ENCODE results near the gene MAP10.

Gene MAP10

GRCh38 chr1:232792949-232793348 lies 12.3 kb upstream of the MAP10 start:
- DNase-seq: no peak

GRCh38 chr1:232793944-232794343 lies 11.3 kb upstream of the MAP10 start:
- DNase-seq: no peak

DNA sequence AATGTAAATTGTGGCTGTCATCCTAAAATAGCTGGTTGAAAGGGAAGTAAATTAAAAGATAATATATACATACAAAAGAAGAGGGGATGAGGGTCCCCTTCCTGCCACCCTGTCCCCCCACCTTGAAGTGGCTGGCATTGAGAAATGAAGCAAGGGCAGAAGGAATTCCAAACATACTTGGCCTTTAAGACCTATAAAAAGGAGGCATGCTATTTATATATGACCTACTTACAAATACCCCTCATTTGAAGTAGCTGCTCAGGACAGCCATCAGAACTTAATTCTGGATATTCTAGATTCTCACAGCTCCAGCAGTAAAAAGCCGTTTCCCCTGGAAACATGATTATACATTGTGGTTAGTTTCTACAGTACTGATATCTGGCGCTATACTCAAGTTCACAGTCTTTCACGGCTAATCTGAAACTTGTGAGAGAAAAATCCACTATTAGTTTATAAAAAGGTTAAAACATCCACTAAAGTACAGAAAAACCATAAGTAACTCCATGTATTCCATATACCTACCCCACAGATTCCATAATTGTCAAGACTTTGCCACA lies 9.6 kb upstream of the MAP10 start:
- no peak for DNase-seq

DNA sequence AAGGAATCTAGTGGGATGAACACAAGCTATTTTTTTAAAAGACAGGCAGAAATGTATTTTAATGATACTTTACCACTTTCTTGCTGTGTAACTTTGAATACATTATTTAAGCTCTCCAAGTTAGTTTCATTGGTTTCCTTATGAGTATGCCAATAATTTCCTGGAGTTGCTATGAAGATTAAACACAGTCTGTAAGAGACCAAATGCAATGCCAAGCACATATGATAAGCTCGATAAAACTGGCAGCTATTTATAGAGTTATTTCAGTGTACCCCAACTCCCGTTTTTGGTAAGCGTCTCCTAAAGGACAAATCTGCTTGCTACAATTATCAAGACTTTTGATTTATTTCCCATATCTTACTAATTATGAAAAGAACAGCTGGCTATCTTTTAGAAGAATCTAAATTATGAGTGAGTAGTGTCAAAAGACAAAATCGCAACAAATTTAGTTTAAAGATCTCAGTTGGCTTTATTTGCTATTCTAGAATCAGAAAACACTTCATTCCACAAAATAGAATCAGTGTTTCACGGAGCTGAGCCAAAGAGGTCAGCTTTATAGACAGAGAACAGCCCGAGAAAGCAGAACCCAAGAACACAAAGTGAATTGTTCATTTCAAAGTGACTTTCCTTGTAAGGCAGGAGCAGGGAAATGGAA lies 7.2 kb upstream of the MAP10 start:
- DNase-seq: no peak

- DNase-seq: no peak
Measured at GRCh38 chr1:232798920-232799319, 6.3 kb upstream of the MAP10 start.

GRCh38 chr1:232806186-232806510 lies 932 bp downstream of the MAP10 start:
- no peak for DNase-seq

DNA sequence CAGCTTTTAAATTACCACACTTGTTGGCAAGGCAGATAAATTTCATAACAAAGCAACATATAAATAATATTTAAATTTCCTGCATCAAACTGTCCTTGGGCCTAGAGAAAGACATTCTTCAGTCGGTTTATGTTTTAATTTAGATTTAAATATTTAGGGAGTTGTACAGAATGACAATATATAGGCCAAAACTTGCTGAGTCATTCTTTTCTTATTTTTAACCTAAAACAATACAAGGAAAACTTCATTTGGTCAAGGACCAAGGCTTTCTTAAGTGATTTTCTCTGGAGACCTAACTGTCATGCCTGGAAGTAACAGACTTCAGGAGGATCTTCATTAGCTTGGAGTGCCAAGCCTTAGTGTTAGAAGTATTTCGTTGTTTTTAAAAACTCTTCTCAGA lies 5.6 kb downstream of the MAP10 start:
- DNase-seq: no peak

DNA sequence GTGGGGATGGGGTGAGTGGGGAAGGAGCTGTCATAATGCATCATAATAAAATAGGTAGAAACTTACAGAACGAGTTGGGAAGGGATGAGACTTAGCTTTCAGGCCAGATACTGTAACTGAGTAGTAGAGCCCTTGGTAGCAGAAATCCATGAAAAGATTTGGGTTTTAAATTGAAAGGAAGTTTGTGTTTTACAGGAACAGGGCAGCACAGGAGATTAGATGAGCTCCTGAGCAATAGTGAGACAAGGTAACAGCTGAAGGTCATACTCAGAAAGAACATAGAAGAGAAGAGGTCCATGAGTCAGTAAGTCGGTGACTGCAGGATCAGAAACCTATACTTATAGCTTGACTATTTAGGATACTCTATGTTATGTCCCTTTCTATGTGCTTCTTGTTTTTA lies 7.3 kb downstream of the MAP10 start:
- no peak for DNase-seq

- no peak for DNase-seq
Measured at GRCh38 chr1:232813097-232813496, 7.9 kb downstream of the MAP10 start.

GRCh38 chr1:232813760-232814159 lies 8.5 kb downstream of the MAP10 start:
- no peak for DNase-seq

DNA sequence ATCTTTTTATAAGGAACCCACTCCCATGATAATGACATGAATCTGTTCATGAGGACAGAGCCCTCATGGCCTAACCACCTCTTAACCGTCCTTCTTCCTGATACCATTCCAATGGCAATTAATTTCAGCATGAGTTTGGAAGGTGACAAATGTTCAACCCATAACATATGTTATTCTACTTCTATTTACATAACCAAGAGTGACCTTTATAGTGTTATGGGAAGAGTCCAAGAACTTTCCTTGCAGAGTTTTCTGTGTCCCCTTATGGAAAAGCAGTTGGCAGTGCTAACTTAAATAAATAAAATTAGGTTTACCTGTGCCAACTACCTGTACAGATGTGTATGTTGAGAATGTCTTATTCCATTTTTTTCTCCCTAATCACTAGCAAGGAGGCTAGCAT lies 11.1 kb downstream of the MAP10 start:
- no peak for DNase-seq

- DNase-seq: no peak
Measured at GRCh38 chr1:232818040-232818439, 12.8 kb downstream of the MAP10 start.

GRCh38 chr1:232820431-232820830 lies 15.2 kb downstream of the MAP10 start:
- no peak for DNase-seq

- DNase-seq: no peak
Measured at GRCh38 chr1:232822530-232822929, 17.3 kb downstream of the MAP10 start.

DNA sequence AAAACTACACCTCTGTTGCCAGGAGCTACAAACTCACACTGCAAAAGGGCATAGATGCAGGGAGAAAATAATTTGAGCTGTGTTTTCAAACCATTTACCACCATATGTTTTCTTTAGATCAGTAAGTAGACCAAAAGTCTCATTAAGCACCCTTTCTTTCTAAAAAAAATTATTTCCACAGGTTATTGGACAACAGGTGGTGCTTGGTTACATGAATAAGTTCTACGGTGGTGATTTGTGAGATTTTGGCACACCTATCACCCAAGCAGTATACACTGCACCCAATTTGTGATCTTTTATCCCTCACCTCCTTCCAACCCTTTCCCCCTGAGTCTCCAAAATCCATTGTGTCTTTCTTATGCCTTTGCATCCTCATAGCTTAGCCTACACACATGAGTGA lies 21.1 kb downstream of the MAP10 start:
- DNase-seq: no peak

DNA sequence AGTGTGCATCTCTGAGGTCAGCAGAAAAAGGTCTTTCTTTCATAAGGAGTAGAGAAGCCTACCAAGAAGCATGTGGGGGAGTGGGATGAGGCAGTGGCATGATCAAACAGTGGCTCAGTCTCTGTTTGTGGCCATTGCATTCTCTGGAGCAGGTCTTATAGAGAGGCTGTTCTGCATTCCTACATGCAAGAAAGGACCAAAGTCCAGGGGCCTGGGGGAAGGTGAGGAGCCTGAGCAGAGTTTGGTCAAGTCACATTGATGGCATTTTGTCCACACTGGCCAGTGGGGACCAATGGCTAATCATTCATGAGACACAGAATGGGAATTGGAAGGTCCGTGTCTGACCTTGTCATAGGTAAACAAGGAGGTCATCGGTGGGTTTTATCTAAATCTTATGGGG lies 25.4 kb downstream of the MAP10 start:
- no peak for DNase-seq

GRCh38 chr1:232831895-232832294 lies 26.7 kb downstream of the MAP10 start:
- no peak for DNase-seq

DNA sequence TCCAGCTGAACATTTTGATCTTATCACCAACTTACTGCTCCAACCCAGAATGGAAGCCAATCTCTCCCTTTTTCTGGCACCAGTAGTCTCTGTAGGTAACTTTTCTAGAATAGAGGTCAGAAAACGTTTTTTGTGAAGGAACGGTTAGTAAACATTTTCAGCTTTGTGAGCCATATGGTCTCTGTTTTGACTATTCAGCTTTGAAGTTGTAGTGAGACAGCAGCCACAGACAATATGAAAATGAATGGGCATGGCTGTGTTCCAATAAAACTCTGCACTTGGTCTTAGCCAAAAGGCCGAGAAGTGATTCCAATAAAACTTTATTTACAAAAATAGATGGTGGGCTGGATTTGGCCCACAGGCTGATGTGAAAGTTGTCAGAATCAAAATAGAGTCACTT lies 28.9 kb downstream of the MAP10 start:
- no peak for DNase-seq

GRCh38 chr1:232835166-232835565 lies 29.9 kb downstream of the MAP10 start:
- DNase-seq: no peak

GRCh38 chr1:232837087-232837486 lies 31.9 kb downstream of the MAP10 start:
- no peak for DNase-seq

- DNase-seq: no peak
Measured at GRCh38 chr1:232841823-232842565, 36.8 kb downstream of the MAP10 start.

- DNase-seq: no peak
Measured at GRCh38 chr1:232844791-232845190, 39.6 kb downstream of the MAP10 start.

GRCh38 chr1:232845406-232845955 lies 40.3 kb downstream of the MAP10 start:
- DNase-seq: no peak

DNA sequence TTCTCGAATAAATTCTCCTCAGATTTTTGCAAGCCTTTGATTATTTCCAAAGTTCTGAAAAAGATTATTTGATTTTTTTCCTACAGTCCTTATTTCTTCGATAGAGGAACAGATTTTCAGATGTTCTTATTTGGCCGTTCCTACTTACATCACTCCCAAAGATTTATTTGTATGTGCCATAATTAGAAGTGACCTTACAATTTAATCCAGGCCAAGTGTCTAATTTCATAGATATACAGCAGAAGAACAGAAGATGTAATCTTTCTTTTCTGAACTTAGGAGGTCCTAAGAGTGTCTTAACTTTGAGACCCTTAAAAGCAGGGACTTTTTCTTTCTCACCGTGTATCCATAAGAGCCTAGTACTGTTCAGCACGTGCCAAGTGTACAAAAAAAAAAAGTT lies 46.3 kb downstream of the MAP10 start:
- DNase-seq: no peak

All from right kidney (tissue), 1 donor.